DOHH2 (cell line): ENCODE results near the gene SLMAP.

Experiments
- CTCF ChIP-seq: fragments of 200-600 bp; sonication (generic); IDR thresholded peaks from one replicate; pipeline ENCODE4 v1.5.1; 2014; ENCODE audit warnings: antibody characterized with exemption, mild to moderate bottlenecking, low read depth, low read length; ENCODE audit not compliant: poor library complexity, severe bottlenecking
- EZH2phosphoT487 ChIP-seq: fragments of 200-600 bp; sonication (generic); IDR thresholded peaks from 2 replicates; pipeline ENCODE4 v1.6.1; 2017; ENCODE audit warnings: borderline replicate concordance, mild to moderate bottlenecking, antibody characterized with exemption, low read length, moderate library complexity, mixed read lengths

- TF ChIP-seq CTCF (no peak), EZH2phosphoT487 (no peak)
These were observed 54.5 kb downstream of the SLMAP start for GRCh38 chr3:57810471-57811137.
